Stimulated activated CD8-positive, alpha-beta memory T cell treated with anti-CD3 and anti-CD28 coated beads, Interleukin-4, amount 100 ng/mL, for 24 hours (primary cell): ENCODE data around the gene JDP2.
"Not testable (repeated sequence)": the region's sequence is repeated elsewhere in the genome, so short reads cannot be mapped to it uniquely, and the experiment has no call there.

Experiments
- DNase-seq: peaks from one replicate; pipeline ENCODE4 v3.0.0-alpha.2; 2020; ENCODE audit warnings: low read depth

The JDP2 gene

GRCh38 chr14:75427482-75428229, at the start of gene JDP2:
TSS of gene JDP2 (plus strand) at chr14:75428022. CDS start at chr14:75437921, 9,899 bp downstream.
- peak; percentile 7 for DNase-seq

- no peak for DNase-seq
Measured at GRCh38 chr14:75379246-75379929, 48.4 kb upstream of the JDP2 start.

GRCh38 chr14:75379930-75380270, 47.9 kb upstream of the JDP2 start:
- no peak for DNase-seq

- no peak for DNase-seq
Measured at GRCh38 chr14:75380656-75381055, 47.2 kb upstream of the JDP2 start.

GRCh38 chr14:75381642-75382041, 46.2 kb upstream of the JDP2 start:
- no peak for DNase-seq

- DNase-seq = not testable (repeated sequence)
Measured at GRCh38 chr14:75383219-75383618, 44.6 kb upstream of the JDP2 start.

GRCh38 chr14:75383721-75384120, 44.1 kb upstream of the JDP2 start:
- no peak for DNase-seq

- DNase-seq = no peak
Measured at GRCh38 chr14:75389679-75390078, 38.1 kb upstream of the JDP2 start.

GRCh38 chr14:75390183-75390582, 37.6 kb upstream of the JDP2 start:
- no peak for DNase-seq

- no peak for DNase-seq
Measured at GRCh38 chr14:75391953-75392352, 35.9 kb upstream of the JDP2 start.

GRCh38 chr14:75392686-75393641, 34.9 kb upstream of the JDP2 start:
- DNase-seq = no peak

GRCh38 chr14:75393794-75394193, 34.0 kb upstream of the JDP2 start:
- no peak for DNase-seq

GRCh38 chr14:75395862-75396261, 32.0 kb upstream of the JDP2 start:
- DNase-seq = no peak

GRCh38 chr14:75399321-75399720, 28.5 kb upstream of the JDP2 start:
- no peak for DNase-seq

GRCh38 chr14:75399843-75400775, 27.7 kb upstream of the JDP2 start:
- no peak for DNase-seq

GRCh38 chr14:75401361-75401760, 26.5 kb upstream of the JDP2 start:
- DNase-seq = no peak

- no peak for DNase-seq
Measured at GRCh38 chr14:75402867-75403413, 24.9 kb upstream of the JDP2 start.

GRCh38 chr14:75404847-75405246, 23.0 kb upstream of the JDP2 start:
- DNase-seq = no peak

GRCh38 chr14:75406102-75406501, 21.7 kb upstream of the JDP2 start:
- no peak for DNase-seq

GRCh38 chr14:75406856-75407255, 21.0 kb upstream of the JDP2 start:
- DNase-seq = no peak
